Sigmoid colon (tissue), 7 donors: Measurements from ENCODE around the gene MAS1L. TPM values are rescaled to one million over a fixed set of nuclear protein-coding genes. Genes with fewer than 3 reads are reported as not detected.
"Not testable (repeated sequence)": the region's sequence is repeated elsewhere in the genome, so short reads cannot be mapped to it uniquely, and the experiment has no call there.

Source experiments
- DNase-seq: peaks from one replicate; pipeline ENCODE4 v3.0.0-alpha.2; 2019
- H3K27ac ChIP-seq, 4 donors: fragments of 200-600 bp; sonication (generic); one replicate each; pipeline ENCODE4 v1.5.1; 2016 to 2019; ENCODE audit warnings: mild to moderate bottlenecking in 1 of 4
- H3K27me3 ChIP-seq, 3 donors: fragments of 200-600 bp; sonication (generic); one replicate each; pipeline ENCODE4 v1.5.1; 2019; ENCODE audit warnings: mild to moderate bottlenecking in 1 of 3
- H3K36me3 ChIP-seq, 4 donors: fragments of 200-600 bp; sonication (generic); one replicate each; pipeline ENCODE4 v1.5.1; 2016 to 2019
- H3K4me1 ChIP-seq, 4 donors: fragments of 200-600 bp; sonication (generic); one replicate each; pipeline ENCODE4 v1.5.1; 2017 to 2019
- H3K4me3 ChIP-seq, 4 donors: fragments of 200-600 bp; sonication (generic); one replicate each; pipeline ENCODE4 v1.5.1; 2017 to 2019; ENCODE audit warnings: mild to moderate bottlenecking in 2 of 4, moderate library complexity in 1 of 4
- H3K9me3 ChIP-seq, 4 donors: fragments of 200-600 bp in 3 of 4; sonication (generic) in 3 of 4; one replicate each; pipeline versions ENCODE4 v1.5.1 to v1.6.1; 2013 to 2019
- EP300 ChIP-seq, 4 donors: sonication (generic); formaldehyde crosslinking; IDR thresholded peaks; one replicate each; pipeline ENCODE4 v1.6.1; 2017; ENCODE audit warnings: antibody characterized with exemption in 4 of 4
- POLR2A ChIP-seq, 2 donors: fragments of 450-650 bp; IDR thresholded peaks; one replicate each; pipeline ENCODE4 v1.6.1; 2016; ENCODE audit warnings: antibody characterized with exemption in 2 of 2, mild to moderate bottlenecking in 2 of 2, moderate library complexity in 2 of 2
- POLR2AphosphoS5 ChIP-seq, 4 donors: sonication (generic); formaldehyde crosslinking; IDR thresholded peaks; one replicate each; pipeline ENCODE4 v1.6.1; 2017; ENCODE audit warnings: antibody characterized with exemption in 4 of 4
- WGBS, 2 donors: extraction: QIAGEN DNeasy Blood & Tissue Kit; methylation state at CpG; one replicate each; pipeline ENCODE4 v1.1.7; 2013; 5-methylcytosine and 5-hydroxymethylcytosine counted together
- intact Hi-C: fragments of 100-400 bp; cut with DNase I; formaldehyde crosslinking; loops from one replicate; pipeline ENCODE4 v1.15.1; 2023
- polyA plus RNA-seq, 3 donors: library from polyadenylated mRNA; stranded (reverse); fragments of 200-250 nt; gene quantifications; one replicate each; pipeline ENCODE4 v1.2.3, GENCODE V29; 2013
- total RNA-seq, 4 donors: library from RNA; depleted of rRNA; stranded (reverse); fragments of >200 nt; gene quantifications; one replicate each; pipeline ENCODE4 v1.1.0, GENCODE V29; 2016
- TF ChIP-seq, protein P1 (sequence below), 4 experiments: fragments of 450-650 bp in 3 of 4; fragments of 200-600 bp in 1 of 4; IDR thresholded peaks; one replicate each; pipeline ENCODE4 v1.5.1; 2016 to 2019; ENCODE audit warnings: antibody characterized with exemption in 4 of 4, mild to moderate bottlenecking in 3 of 4, moderate library complexity in 2 of 4
- donor health status: healthy with polysubstance abuse.
- donor health status: Bipolar disorder and iron deficiency.
- donor health status: healthy.

Gene MAS1L
- total and polyA plus RNA-seq, 7 donors: not detected

- H3K27ac ChIP-seq: no peak overlapping the region
- no peak overlapping the region for H3K4me3 ChIP-seq
- no peaks in the 10 kb centered on the region for H3K27me3 ChIP-seq
- intact Hi-C loops: no loop called here
- WGBS, 2 donors: 65 to 86% methylated on average over 5 of the region's 5 CpGs
- no peak for DNase-seq
- no peaks in the 10 kb centered on the region for H3K4me1 ChIP-seq
- no peaks in the 10 kb centered on the region for H3K9me3 ChIP-seq
- no peaks in the 10 kb centered on the region for H3K36me3 ChIP-seq
- TF ChIP-seq, protein P1, sequence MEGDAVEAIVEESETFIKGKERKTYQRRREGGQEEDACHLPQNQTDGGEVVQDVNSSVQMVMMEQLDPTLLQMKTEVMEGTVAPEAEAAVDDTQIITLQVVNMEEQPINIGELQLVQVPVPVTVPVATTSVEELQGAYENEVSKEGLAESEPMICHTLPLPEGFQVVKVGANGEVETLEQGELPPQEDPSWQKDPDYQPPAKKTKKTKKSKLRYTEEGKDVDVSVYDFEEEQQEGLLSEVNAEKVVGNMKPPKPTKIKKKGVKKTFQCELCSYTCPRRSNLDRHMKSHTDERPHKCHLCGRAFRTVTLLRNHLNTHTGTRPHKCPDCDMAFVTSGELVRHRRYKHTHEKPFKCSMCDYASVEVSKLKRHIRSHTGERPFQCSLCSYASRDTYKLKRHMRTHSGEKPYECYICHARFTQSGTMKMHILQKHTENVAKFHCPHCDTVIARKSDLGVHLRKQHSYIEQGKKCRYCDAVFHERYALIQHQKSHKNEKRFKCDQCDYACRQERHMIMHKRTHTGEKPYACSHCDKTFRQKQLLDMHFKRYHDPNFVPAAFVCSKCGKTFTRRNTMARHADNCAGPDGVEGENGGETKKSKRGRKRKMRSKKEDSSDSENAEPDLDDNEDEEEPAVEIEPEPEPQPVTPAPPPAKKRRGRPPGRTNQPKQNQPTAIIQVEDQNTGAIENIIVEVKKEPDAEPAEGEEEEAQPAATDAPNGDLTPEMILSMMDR (IDR thresholded peaks at IDR 0.05): no peak
- no peak for TF ChIP-seq EP300 (IDR thresholded peaks at IDR 0.05)
- no peak for TF ChIP-seq POLR2A (IDR thresholded peaks at IDR 0.05)
- no peak for TF ChIP-seq POLR2AphosphoS5 (IDR thresholded peaks at IDR 0.05)
Observed at GRCh38 chr6:29461021-29461814, 26.5 kb downstream of the MAS1L start.

DNA sequence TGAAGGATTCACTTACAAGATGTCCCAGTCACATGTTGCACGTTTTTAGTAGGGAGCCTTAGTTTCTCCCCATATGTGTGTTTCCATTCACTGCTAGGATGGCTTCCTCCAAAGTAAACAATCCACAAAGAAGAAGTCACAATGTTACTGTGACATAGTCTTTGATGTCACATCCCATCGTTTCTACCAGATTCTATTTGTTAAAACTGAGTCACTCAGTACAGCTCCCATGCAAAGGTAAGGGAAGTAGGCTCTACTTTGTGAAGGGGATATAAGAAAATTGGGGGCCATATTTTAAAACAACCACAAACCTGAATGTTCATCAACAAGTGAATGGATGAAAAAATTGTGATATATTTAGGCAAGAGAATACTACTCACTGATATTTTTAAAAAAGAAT is 30.8 kb downstream of the MAS1L start, which contains the start of the genes OR11A1 and OR2H1:
Gene OR11A1, minus strand, starts transcription at position 101 of the 400 bp plus-strand sequence. CDS start 29,430 bp downstream, outside the sequence.
Gene OR2H1, plus strand, starts transcription at position 185 of the 400 bp plus-strand sequence. CDS start 4,615 bp downstream, outside the sequence.
- H3K4me3 ChIP-seq: no peak within 1 kb of the TSS
- H3K36me3 ChIP-seq: no peaks in the 10 kb centered on the region
- 47 to 64% methylated on average over 2 of the region's 2 CpGs for WGBS, 2 donors
- no peaks in the 10 kb centered on the region for H3K9me3 ChIP-seq
- no peaks in the 10 kb centered on the region for H3K4me1 ChIP-seq
- TF ChIP-seq POLR2AphosphoS5 (IDR thresholded peaks at IDR 0.05) (no peak), EP300 (IDR thresholded peaks at IDR 0.05) (no peak), POLR2A (IDR thresholded peaks at IDR 0.05) (no peak)
- TF ChIP-seq, protein P1 (IDR thresholded peaks at IDR 0.05): no peak
- no peak within 1 kb of the TSS for H3K27ac ChIP-seq
- DNase-seq: no peak
- no peaks in the 10 kb centered on the region for H3K27me3 ChIP-seq
- intact Hi-C loops: no loop called here

DNA sequence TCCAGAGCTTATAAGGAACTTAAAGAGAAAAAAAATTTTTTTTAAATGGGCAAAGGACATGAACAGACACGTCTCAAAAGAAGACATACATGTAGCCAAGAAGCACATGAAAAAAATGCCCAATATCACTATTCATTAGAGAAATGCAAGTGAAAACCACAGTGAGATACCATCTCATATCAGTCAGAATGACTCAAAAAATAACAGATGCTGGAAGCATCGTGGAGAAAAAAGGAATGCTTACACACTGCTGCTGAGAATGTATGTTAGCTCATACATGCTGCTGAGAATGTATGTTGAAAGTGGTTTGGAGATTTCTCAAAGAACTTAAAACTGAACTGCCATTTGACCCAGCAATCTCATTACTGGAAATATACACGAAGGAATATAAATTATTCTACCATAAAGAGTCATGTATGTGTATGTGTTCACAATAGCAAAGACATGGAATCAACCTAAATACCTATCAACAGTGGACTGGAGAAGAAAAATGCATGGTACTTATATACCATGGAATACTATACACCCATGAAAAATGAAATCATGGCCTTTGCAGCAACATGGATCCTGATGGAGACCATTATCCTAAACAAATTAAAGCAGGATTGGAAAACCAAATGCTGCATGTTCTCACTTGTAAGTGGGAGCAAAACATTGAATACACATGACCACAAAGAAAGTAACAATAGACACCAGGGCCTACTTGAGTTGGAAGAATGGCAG is 36.1 kb downstream of the MAS1L start:
- no peaks in the 10 kb centered on the region for H3K4me1 ChIP-seq
- no peak overlapping the region for H3K27ac ChIP-seq
- no peaks in the 10 kb centered on the region for H3K9me3 ChIP-seq
- H3K27me3 ChIP-seq: no peaks in the 10 kb centered on the region
- no peak for DNase-seq
- no peak for TF ChIP-seq POLR2A (IDR thresholded peaks at IDR 0.05)
- TF ChIP-seq EP300 (IDR thresholded peaks at IDR 0.05): no peak
- no peak for TF ChIP-seq POLR2AphosphoS5 (IDR thresholded peaks at IDR 0.05)
- intact Hi-C loops: no loop called here
- H3K4me3 ChIP-seq: no peak overlapping the region
- 79 to 86% methylated on average over 3 of the region's 3 CpGs for WGBS, 2 donors
- H3K36me3 ChIP-seq: no peaks in the 10 kb centered on the region

DNA sequence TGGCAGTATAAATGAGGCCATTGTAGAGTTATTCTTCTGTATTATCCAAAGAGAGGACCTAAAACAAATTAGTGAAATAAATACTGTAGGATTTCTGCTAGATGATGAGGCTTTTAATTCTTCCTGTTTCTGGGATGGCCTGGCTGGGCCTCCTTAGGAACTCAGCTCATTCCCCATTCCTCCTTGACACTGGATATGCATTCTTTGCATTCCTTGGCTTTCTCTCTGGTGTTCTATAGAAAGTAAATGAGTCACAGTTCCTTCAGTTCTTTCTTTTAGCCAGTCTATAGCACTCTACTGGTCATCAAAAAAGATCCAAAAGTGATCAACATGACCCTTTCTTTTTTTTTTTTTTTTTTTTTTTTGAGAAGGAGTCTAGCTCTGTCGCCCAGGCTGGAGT is 40.1 kb downstream of the MAS1L start:
- intact Hi-C loops: no loop called here
- 80 to 94% methylated on average over 1 of the region's 1 CpG for WGBS, 2 donors
- no peaks in the 10 kb centered on the region for H3K36me3 ChIP-seq

GRCh38 chr6:29444031-29444430 is 43.7 kb downstream of the MAS1L start:
- 52 to 87% methylated on average over 1 of the region's 1 CpG for WGBS, 2 donors
- intact Hi-C loops, H3K4me1 ChIP-seq: not testable (repeated sequence)

More for the DNA sequence above, 40.1 kb downstream of the MAS1L start:
- Histone ChIP-seq H3K27ac (no peak overlapping the region), H3K4me1 (no peaks in the 10 kb centered on the region), H3K9me3 (no peaks in the 10 kb centered on the region), H3K27me3 (no peaks in the 10 kb centered on the region), H3K4me3 (no peak overlapping the region)
- TF ChIP-seq, protein P1 (IDR thresholded peaks at IDR 0.05): no peak
- TF ChIP-seq POLR2AphosphoS5 (IDR thresholded peaks at IDR 0.05) (no peak), POLR2A (IDR thresholded peaks at IDR 0.05) (no peak), EP300 (IDR thresholded peaks at IDR 0.05) (no peak)
- no peak for DNase-seq

More at GRCh38 chr6:29444031-29444430, 43.7 kb downstream of the MAS1L start:
- not testable (repeated sequence) for H3K4me3 ChIP-seq, H3K36me3 ChIP-seq, H3K9me3 ChIP-seq, DNase-seq, H3K27ac ChIP-seq, H3K27me3 ChIP-seq
